Mesenteric fat pad (tissue), 1 donor: ENCODE results near the gene C1orf146. TPM values are rescaled to one million over a fixed set of nuclear protein-coding genes. Genes with fewer than 3 reads are reported as not detected.
"Not testable (repeated sequence)": the region's sequence is repeated elsewhere in the genome, so short reads cannot be mapped to it uniquely, and the experiment has no call there.

Experiments used
- DNase-seq: peaks from one replicate; pipeline ENCODE4 v3.0.0-alpha.2; 2020; ENCODE audit warnings: low spot score
- long read RNA-seq: library from polyadenylated mRNA; unstranded; transcript quantifications from one replicate; pipeline ENCODE4 v2.0.0, GENCODE V29; 2020
- total RNA-seq: library from RNA; stranded (reverse); fragmentation: NEBNext Ultra II Directional; extraction: Animal tissue kit (Norgen Biotek cat#: 25700); gene quantifications from one replicate; pipeline ENCODE4 v1.2.1, GENCODE V29; 2021
- donor health status: DM: yes; HTN: yes; CAD: no.

The C1orf146 gene, protein sequence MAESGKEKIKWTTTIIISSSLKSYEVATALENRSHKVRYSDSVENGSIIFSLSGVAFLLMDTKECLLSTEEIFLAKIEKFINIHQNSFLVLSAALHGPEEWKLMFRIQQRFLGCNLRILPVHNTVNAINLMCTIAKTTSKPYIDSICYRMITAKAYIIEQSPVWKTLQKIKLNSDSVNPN
- not detected for total RNA-seq
- long read RNA-seq: 0 reads

DNA sequence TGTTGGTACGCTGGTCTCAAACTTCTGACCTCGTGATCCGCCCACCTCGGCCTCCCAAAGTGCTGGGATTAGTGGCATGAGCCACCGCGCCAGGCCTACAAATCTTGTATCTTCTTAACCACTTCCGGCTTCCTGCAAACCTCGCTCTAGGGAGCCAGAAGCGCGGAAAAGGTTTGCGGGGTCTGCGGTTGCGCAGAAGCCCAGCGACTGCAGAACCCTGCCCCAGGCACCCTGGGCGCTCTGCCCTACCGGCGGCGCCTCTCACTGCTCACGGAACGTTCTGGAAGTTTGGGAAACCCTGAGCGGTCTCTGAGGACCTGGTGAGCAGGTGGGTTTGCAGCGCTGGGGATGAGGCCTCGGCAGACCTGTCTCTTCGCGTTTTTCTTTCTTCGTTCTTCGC is at the start of gene C1orf146:
TSS of gene C1orf146 (plus strand) at position 195 of the 400 bp plus-strand sequence. CDS start 13,506 bp downstream, outside the sequence.
- DNase-seq: no peak

DNA sequence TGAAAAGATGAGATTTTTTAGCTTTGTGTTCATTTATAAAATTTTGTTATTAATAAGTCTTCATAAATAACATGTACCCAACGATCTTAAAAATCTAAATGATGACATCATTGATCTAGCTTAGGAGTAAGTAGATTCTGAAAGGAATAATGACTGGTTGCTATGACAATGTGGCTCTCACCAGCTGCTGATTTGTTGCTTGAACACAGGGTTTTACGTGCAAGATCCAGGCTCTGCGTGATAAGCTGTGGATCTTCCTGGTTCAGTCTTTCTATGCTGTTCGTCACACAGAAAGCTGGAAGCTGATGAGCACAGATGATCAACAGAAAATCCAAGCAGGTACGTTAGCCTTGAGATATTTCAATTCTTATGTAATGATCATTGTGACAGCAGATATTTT is 49.1 kb upstream of the C1orf146 start:
- DNase-seq: no peak

DNA sequence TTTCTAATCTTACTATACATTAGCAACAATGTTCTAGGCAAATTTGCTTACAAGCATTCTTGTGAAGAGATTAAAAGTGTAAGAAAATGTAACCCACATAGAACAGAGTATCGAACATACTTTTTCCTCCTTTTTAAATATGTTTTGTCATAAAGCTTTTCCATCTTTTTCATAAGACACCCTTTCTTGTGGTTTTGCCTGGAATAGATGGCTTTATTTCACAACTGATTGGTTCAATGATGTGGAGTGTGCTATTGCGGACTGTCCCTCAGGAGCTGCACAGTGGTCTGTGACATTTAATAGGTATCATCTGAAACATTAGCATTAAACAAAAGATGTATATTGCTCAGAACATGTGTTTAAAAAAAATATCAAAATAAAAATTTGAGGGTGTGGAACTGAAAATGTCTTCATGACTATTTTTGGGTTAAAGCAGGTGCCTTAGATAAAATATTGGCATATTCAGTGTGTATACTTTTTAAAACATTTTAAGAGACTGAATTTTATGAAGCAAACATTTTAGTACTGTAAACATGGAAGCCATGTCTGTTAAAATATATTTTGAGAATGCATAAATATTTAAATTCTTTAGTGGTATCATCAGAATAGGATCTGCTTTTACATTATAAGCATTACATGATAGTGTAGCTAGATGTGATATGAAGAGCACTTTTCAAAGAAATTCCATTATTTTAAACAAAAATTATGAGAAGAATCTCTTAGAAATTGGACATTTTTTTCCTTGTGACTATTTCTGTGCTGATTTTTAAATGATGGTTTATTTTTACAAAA is 48.3 kb upstream of the C1orf146 start:
- no peak for DNase-seq

- DNase-seq: no peak
Observed at GRCh38 chr1:92184632-92185031, 33.1 kb upstream of the C1orf146 start.

DNA sequence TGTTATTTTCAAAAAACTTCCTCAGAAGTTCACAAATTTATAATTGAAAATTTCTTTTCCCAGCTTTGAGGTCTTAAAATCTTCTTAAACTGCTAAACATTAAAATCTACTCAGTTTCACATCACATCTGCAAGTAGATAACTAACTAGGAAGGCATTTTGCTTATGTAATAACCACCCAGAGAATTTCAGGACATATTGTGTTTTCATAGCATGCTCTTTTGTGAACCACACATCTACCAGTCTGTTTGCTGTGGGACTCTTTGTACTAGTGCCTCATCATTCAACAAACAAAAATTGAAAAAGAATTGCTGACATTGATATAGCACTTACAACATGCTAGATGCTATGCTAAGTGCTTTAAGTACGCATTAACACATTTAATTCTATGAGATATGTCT is 31.6 kb upstream of the C1orf146 start:
- DNase-seq: no peak

DNA sequence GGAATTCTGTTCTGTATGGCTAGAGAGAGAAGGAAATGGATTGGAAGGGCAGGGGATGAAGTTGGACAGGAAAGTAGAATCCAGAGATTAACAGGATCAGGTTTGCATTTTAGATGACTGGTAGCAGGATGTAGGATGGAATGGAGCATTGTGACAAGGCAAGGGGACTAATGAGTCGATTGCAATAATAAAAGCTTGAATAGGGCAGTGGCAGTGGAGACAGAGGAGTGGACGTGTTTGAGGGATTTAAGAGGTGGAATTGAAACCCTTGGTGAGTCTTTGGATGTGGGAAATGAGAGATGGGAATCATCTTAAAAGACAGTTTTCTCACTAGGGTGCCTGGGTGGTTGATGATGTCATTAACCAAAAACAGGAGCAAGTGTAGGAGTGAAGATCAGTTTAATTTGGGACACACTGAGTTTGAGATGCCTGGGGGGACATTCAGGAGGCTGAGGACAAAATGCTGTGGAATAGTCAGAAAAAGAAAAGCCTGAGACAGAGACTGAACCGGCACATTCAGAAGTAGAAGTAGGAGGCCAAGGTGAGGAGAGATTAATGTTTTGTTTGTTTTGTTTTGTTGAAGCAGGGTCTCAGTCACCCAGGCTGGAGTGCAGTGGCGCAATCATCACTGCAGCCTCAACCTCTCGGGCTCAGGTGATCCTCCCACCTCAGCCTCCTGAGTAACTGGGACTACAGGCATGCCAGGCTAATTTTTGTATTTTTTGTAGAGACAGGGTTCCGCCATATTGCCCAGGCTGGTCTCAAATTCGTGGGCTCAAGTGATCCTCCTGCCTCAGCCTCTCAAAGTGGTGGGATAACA is 29.1 kb upstream of the C1orf146 start:
- no peak for DNase-seq

GRCh38 chr1:92191726-92192125 is 26.0 kb upstream of the C1orf146 start:
- DNase-seq: no peak

GRCh38 chr1:92192246-92192645 is 25.5 kb upstream of the C1orf146 start:
- DNase-seq: no peak

DNA sequence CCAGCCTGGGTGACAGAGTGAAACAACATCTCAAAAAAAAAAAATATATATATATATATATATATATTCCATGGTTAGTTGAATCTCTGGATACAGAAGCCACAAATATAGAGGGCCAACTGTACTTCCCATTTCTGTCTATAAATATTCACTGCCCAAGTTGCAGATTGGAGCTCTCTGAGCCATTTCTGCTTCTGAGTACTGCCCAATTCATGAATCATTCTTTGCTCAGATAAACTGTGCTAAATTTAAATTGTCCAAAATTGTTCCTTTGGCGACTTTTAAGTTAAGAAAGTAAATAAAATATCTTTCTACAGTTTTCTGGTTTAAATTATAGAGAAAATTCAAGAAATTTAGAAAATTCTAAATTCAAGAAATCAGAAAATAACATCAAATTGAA is 23.2 kb upstream of the C1orf146 start:
- no peak for DNase-seq

- DNase-seq: no peak
Observed at GRCh38 chr1:92201973-92202372, 15.7 kb upstream of the C1orf146 start.

DNA sequence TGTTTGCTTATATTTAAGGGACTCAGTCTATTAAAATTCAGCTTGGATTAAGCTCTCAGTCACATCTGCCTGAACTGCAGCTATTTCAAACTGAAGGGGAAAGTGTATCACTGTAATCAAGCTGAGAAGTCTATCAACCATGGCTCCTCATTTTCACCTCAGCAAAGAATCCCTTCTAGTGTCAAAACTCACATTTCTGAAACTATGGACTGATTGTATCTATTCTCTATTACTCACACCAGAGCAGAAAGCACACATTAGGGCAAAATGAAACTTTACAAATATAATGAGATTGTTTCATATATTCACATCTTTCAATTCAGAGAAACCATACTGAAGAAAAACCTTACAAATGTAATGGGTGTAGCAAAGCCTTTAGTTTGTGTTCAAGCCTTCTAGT is 14.6 kb upstream of the C1orf146 start:
- no peak for DNase-seq

DNA sequence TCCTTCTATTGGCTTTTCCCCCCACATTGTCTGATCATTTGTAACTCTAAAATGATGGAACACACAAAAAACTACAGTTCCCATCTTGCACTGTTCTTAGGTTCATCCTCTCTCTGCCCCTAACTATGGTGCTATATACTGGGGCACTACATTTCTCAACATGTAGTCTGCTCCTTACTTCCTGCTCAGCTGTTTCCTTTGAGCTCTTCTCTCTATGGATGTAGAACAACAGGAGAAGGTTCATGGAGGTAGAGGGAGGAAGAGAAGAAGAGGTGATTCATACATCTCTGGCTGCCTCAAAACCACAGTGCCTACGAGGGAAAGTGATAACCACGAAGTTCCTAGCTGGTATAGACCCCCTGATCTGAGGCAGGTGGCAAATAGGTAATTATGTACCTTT is 7.0 kb upstream of the C1orf146 start:
- DNase-seq: no peak

- DNase-seq: no peak
Observed at GRCh38 chr1:92211166-92211565, 6.5 kb upstream of the C1orf146 start.

- no peak for DNase-seq
Observed at GRCh38 chr1:92218559-92218958, 844 bp downstream of the C1orf146 start.

GRCh38 chr1:92219028-92219427 is 1.3 kb downstream of the C1orf146 start:
- DNase-seq: no peak

- no peak for DNase-seq
Observed at GRCh38 chr1:92228401-92228800, 10.7 kb downstream of the C1orf146 start.

- no peak for DNase-seq
Observed at GRCh38 chr1:92230736-92231135, 13.0 kb downstream of the C1orf146 start.

- no peak for DNase-seq
Observed at GRCh38 chr1:92240034-92240433, 22.3 kb downstream of the C1orf146 start.

GRCh38 chr1:92244376-92244775 is 26.7 kb downstream of the C1orf146 start:
- no peak for DNase-seq

GRCh38 chr1:92254714-92255113 is 37.0 kb downstream of the C1orf146 start:
- DNase-seq: not testable (repeated sequence)

GRCh38 chr1:92259350-92259749 is 41.6 kb downstream of the C1orf146 start:
- no peak for DNase-seq

- DNase-seq: no peak
Observed at GRCh38 chr1:92262516-92262915, 44.8 kb downstream of the C1orf146 start.
